Sigmoid colon (tissue), 4 donors: ENCODE results near the gene SLC12A9.

ENCODE experiments used
- EP300 ChIP-seq, 4 donors: sonication (generic); formaldehyde crosslinking; IDR thresholded peaks; one replicate each; pipeline ENCODE4 v1.6.1; 2017; ENCODE audit warnings: antibody characterized with exemption in 4 of 4
- POLR2A ChIP-seq, 2 donors: fragments of 450-650 bp; IDR thresholded peaks; one replicate each; pipeline ENCODE4 v1.6.1; 2016; ENCODE audit warnings: antibody characterized with exemption in 2 of 2, mild to moderate bottlenecking in 2 of 2, moderate library complexity in 2 of 2

DNA sequence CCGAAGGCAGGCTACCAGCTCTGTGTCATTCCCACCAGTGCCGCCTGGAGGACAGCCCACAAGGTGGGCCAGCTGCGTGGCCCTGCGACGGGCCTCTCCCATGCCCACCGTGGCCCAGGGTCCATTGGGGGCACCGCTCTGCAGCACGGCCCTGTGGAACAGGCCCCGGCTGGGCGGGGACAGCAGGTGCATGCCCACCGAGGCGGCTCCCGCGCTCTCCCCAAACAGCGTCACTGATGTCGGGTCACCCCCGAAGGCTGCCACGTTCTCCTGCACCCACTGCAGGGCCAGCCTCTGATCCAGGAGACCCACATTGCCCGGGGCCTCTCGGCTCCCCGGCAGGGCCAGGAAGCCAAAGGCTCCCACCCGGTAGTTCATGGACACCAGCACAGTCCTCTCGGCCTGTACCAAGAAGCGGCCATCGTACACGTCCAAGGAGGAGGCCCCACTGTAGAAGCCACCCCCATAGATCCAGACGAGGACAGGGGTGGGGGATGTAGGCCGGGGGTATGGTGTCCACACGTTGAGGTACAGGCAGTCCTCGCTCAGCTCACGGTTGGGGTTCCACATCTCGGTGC is 40.9 kb downstream of the SLC12A9 start:
- TF ChIP-seq POLR2A (IDR thresholded peaks at IDR 0.05) (no peak), EP300 (IDR thresholded peaks at IDR 0.05) (no peak)
